Testis (tissue), 3 donors: ENCODE results near the gene MAP3K20. TPM values are rescaled to one million over a fixed set of nuclear protein-coding genes. Genes with fewer than 3 reads are reported as not detected.
"Not testable (repeated sequence)": the region's sequence is repeated elsewhere in the genome, so short reads cannot be mapped to it uniquely, and the experiment has no call there.

Source experiments
- DNase-seq: peaks from one replicate; pipeline ENCODE4 v3.0.0-alpha.2; 2019
- H3K27ac ChIP-seq, 2 donors: fragments of 200-600 bp; sonication (generic); one replicate each; pipeline ENCODE4 v1.5.1; 2019
- H3K27me3 ChIP-seq: fragments of 200-600 bp; sonication (generic); one replicate; pipeline ENCODE4 v1.5.1; 2019
- H3K36me3 ChIP-seq: fragments of 200-600 bp; sonication (generic); one replicate; pipeline ENCODE4 v1.5.1; 2017; ENCODE audit warnings: low read depth; ENCODE audit errors: missing control alignments
- H3K4me1 ChIP-seq: fragments of 200-600 bp; sonication (generic); one replicate; pipeline ENCODE4 v1.5.1; 2019
- H3K4me3 ChIP-seq, 2 donors: fragments of 200-600 bp; sonication (generic); one replicate each; pipeline ENCODE4 v1.5.1; 2017 to 2019
- H3K9me3 ChIP-seq: fragments of 200-600 bp; sonication (generic); one replicate; pipeline ENCODE4 v1.5.1; 2017
- CTCF ChIP-seq, 3 experiments: fragments of 450-650 bp in 2 of 3; fragments of 200-600 bp in 1 of 3; sonication (generic) in 1 of 3; IDR thresholded peaks; one replicate each; pipeline ENCODE4 v1.5.1; 2016 to 2019; ENCODE audit warnings: antibody characterized with exemption in 3 of 3, mild to moderate bottlenecking in 2 of 3, moderate library complexity in 1 of 3
- POLR2A ChIP-seq: fragments of 450-650 bp; IDR thresholded peaks from one replicate; pipeline ENCODE4 v1.6.1; 2017; ENCODE audit warnings: antibody characterized with exemption, mild to moderate bottlenecking, moderate library complexity
- WGBS, 2 donors: methylation state at CpG; one replicate each; pipeline ENCODE4 v1.1.5; 2018; 5-methylcytosine and 5-hydroxymethylcytosine counted together
- intact Hi-C: fragments of 100-400 bp; cut with DNase I; formaldehyde crosslinking; loops from one replicate; pipeline ENCODE4 v1.15.1; 2023; ENCODE audit warnings: low total_unique reads
- polyA plus RNA-seq: library from polyadenylated mRNA; stranded (reverse); fragments of 350-450 nt; fragmentation: Illumina TruSeq; extraction: RNeasy Lipid Tissue Mini Kit (QIAGEN cat#74804); gene quantifications from one replicate; pipeline ENCODE4 v1.2.3, GENCODE V29; 2014; ENCODE audit warnings: low read depth, low replicate concordance; ENCODE audit not compliant: insufficient read depth
- total RNA-seq, 2 donors: library from RNA; depleted of rRNA; stranded (reverse); fragments of >200 nt; gene quantifications; one replicate each; pipeline ENCODE4 v1.2.3, GENCODE V29; 2016

Gene MAP3K20
- total and polyA plus RNA-seq, 3 donors from 2014 or later = 20.7 to 30.8 (median 25.3) TPM

GRCh38 chr2:173280853-173281252, 205.2 kb downstream of the MAP3K20 start:
- WGBS, 2 donors = 61 to 80% methylated on average over 11 of the region's 11 CpGs
- Histone ChIP-seq H3K4me1 (no peaks in the 10 kb centered on the region), H3K4me3 (no peak overlapping the region), H3K36me3 (no peaks in the 10 kb centered on the region), H3K27me3 (no peaks in the 10 kb centered on the region), H3K27ac (no peak overlapping the region), H3K9me3 (no peaks in the 10 kb centered on the region)
- no peak for TF ChIP-seq POLR2A
- no peak for TF ChIP-seq CTCF (IDR thresholded peaks at IDR 0.05)
- intact Hi-C loops = no loop called here
- no peak for DNase-seq

GRCh38 chr2:173281898-173282297, 206.3 kb downstream of the MAP3K20 start:
- intact Hi-C loops, H3K9me3 ChIP-seq, H3K36me3 ChIP-seq, H3K27me3 ChIP-seq, H3K4me1 ChIP-seq, H3K27ac ChIP-seq: not testable (repeated sequence)
- peak; percentile 71 for DNase-seq
- WGBS, 2 donors = 61 to 65% methylated on average over 8 of the region's 8 CpGs
- H3K4me3 ChIP-seq = peak overlapping the region; percentile 9 to 36

- Histone ChIP-seq H3K4me1 (no peaks in the 10 kb centered on the region), H3K9me3 (no peaks in the 10 kb centered on the region), H3K4me3 (peak overlapping the region; percentile 12 to 29), H3K36me3 (no peaks in the 10 kb centered on the region), H3K27ac (no peak overlapping the region), H3K27me3 (no peaks in the 10 kb centered on the region)
- WGBS, 2 donors = 69 to 70% methylated on average over 8 to 25 of the region's 28 CpGs
- TF ChIP-seq POLR2A (no peak), CTCF (IDR thresholded peaks at IDR 0.05) (no peak)
- intact Hi-C loops = no loop called here
- DNase-seq = no peak
Measured at GRCh38 chr2:173282795-173283545, 207.3 kb downstream of the MAP3K20 start.

- DNase-seq = no peak
- H3K36me3 ChIP-seq = no peaks in the 10 kb centered on the region
- intact Hi-C loops = no loop called here
- H3K9me3 ChIP-seq = no peaks in the 10 kb centered on the region
- H3K4me1 ChIP-seq = no peaks in the 10 kb centered on the region
- TF ChIP-seq CTCF (IDR thresholded peaks at IDR 0.05) (no peak), POLR2A (no peak)
- H3K27ac ChIP-seq = peak overlapping the region in 1 of 2 donors; percentile 53
- H3K27me3 ChIP-seq = no peaks in the 10 kb centered on the region
- no peak overlapping the region for H3K4me3 ChIP-seq
- WGBS, 2 donors = 85 to 86% methylated on average over 7 of the region's 7 CpGs
Measured at GRCh38 chr2:173286153-173286809, 210.6 kb downstream of the MAP3K20 start.

- H3K4me1 ChIP-seq = no peaks in the 10 kb centered on the region
- intact Hi-C loops = no loop called here
- H3K9me3 ChIP-seq = no peaks in the 10 kb centered on the region
- WGBS, 2 donors = 49 to 61% methylated on average over 2 of the region's 2 CpGs
- no peaks in the 10 kb centered on the region for H3K36me3 ChIP-seq
- peak; percentile 53 for DNase-seq
- no peak overlapping the region for H3K4me3 ChIP-seq
- H3K27me3 ChIP-seq = no peaks in the 10 kb centered on the region
- peak overlapping the region; percentile 53 to 82 for H3K27ac ChIP-seq
- TF ChIP-seq CTCF (IDR thresholded peaks at IDR 0.05) (no peak), POLR2A (no peak)
Measured at GRCh38 chr2:173287594-173287993, 211.9 kb downstream of the MAP3K20 start.
